ENCODE measurements around the gene FGFRL1.

- TF ChIP-seq CTCF (conservative IDR thresholded peaks at IDR 0.05 in 1 of 2, IDR thresholded peaks at IDR 0.05 in 1 of 2; ENCODE audit: low read depth in 1 of 2, low read length in 2 of 2) (no peak), EZH2 (IDR thresholded peaks at IDR 0.05; ENCODE audit: low read length, missing control alignments) (no peak)
Observed at GRCh38 chr4:1012034-1012739, 761 bp downstream of the FGFRL1 start.

Data from fibroblast of lung (primary cell).